ENCODE results near the gene BRWD1. TPM values are rescaled to one million over a fixed set of nuclear protein-coding genes. Genes with fewer than 3 reads are reported as not detected.

The BRWD1 gene
- polyA plus RNA-seq, 3 donors, result 12.1 to 16.8 (median 12.7) TPM

- H3K27ac Mint-ChIP-seq, result no peak overlapping the region
- Histone ChIP-seq H3K36me3 (replicated peaks in 1 of 2; ENCODE audit: control insufficient read depth in 1 of 2, insufficient read depth in 2 of 2, low read length in 2 of 2) (peaks cover 91 to 98% of the 10 kb centered on the region in 2 donors), H3K4me2 (replicated peaks; ENCODE audit: extremely low read depth, low read length, poor library complexity, severe bottlenecking) (no peak overlapping the region), H3K4me1 (ENCODE audit: control insufficient read depth in 1 of 2, insufficient read depth in 2 of 2, low read length in 2 of 2) (no peaks in the 10 kb centered on the region), H3K9me3 (replicated peaks in 1 of 2; ENCODE audit: control insufficient read depth in 1 of 2, insufficient read depth in 1 of 2, low read length in 2 of 2) (no peaks in the 10 kb centered on the region), H3K79me2 (ENCODE audit: insufficient read depth, low read length) (no peaks in the 10 kb centered on the region), H3K27ac (ENCODE audit: low read depth in 1 of 2, low read length in 2 of 2) (no peak overlapping the region), H3K27me3 (ENCODE audit: control insufficient read depth in 2 of 2, insufficient read depth in 2 of 2, low read length in 2 of 2) (no peaks in the 10 kb centered on the region), H3K9ac (ENCODE audit: insufficient read depth, low read length, poor library complexity, severe bottlenecking) (no peak overlapping the region), H2AFZ (ENCODE audit: insufficient read depth, low read depth, low read length, poor library complexity, severe bottlenecking) (no peak overlapping the region), H4K20me1 (ENCODE audit: insufficient read depth, low read length) (peaks cover 2% of the 10 kb centered on the region), H3K4me3 (replicated peaks in 1 of 3; ENCODE audit: low read depth in 2 of 3, low read length in 3 of 3) (no peak overlapping the region)
- peaks cover 76 to 86% of the 10 kb centered on the region in 2 donors for H3K36me3 Mint-ChIP-seq
- H3K9me3 Mint-ChIP-seq, result no peaks in the 10 kb centered on the region
- H3K4me1 Mint-ChIP-seq, result no peaks in the 10 kb centered on the region
- no peaks in the 10 kb centered on the region for H3K27me3 Mint-ChIP-seq (ENCODE audit: low read depth in 3 of 3)
- intact Hi-C loops (cut with micrococcal nuclease), result no loop called here
- TF ChIP-seq CTCF (IDR thresholded peaks at IDR 0.05), result no peak
- DNase-seq, result no peak
- 40% methylated on average over 1 of the region's 2 CpGs for WGBS (ENCODE audit: insufficient coverage)
- H3K4me3 Mint-ChIP-seq, result no peak overlapping the region
Observed at GRCh38 chr21:39198800-39199199, 114.6 kb downstream of the BRWD1 start.

- Mint-ChIP-seq H3K27me3 (ENCODE audit: low read depth in 3 of 3) (no peaks in the 10 kb centered on the region), H3K9me3 (no peaks in the 10 kb centered on the region), H3K4me3 (no peak overlapping the region), H3K4me1 (no peaks in the 10 kb centered on the region), H3K27ac (no peak overlapping the region), H3K36me3 (peaks cover 71 to 80% of the 10 kb centered on the region in 2 donors)
- Histone ChIP-seq H3K27me3 (ENCODE audit: control insufficient read depth in 2 of 2, insufficient read depth in 2 of 2, low read length in 2 of 2) (no peaks in the 10 kb centered on the region), H3K4me1 (ENCODE audit: control insufficient read depth in 1 of 2, insufficient read depth in 2 of 2, low read length in 2 of 2) (no peaks in the 10 kb centered on the region), H3K4me3 (replicated peaks in 1 of 3; ENCODE audit: low read depth in 2 of 3, low read length in 3 of 3) (no peak overlapping the region), H3K79me2 (ENCODE audit: insufficient read depth, low read length) (no peaks in the 10 kb centered on the region), H3K9me3 (replicated peaks in 1 of 2; ENCODE audit: control insufficient read depth in 1 of 2, insufficient read depth in 1 of 2, low read length in 2 of 2) (no peaks in the 10 kb centered on the region), H3K9ac (ENCODE audit: insufficient read depth, low read length, poor library complexity, severe bottlenecking) (no peak overlapping the region), H2AFZ (ENCODE audit: insufficient read depth, low read depth, low read length, poor library complexity, severe bottlenecking) (no peak overlapping the region), H3K4me2 (replicated peaks; ENCODE audit: extremely low read depth, low read length, poor library complexity, severe bottlenecking) (no peak overlapping the region), H3K36me3 (replicated peaks in 1 of 2; ENCODE audit: control insufficient read depth in 1 of 2, insufficient read depth in 2 of 2, low read length in 2 of 2) (peaks cover 92 to 100% of the 10 kb centered on the region in 2 donors), H3K27ac (ENCODE audit: low read depth in 1 of 2, low read length in 2 of 2) (no peak overlapping the region), H4K20me1 (ENCODE audit: insufficient read depth, low read length) (peaks cover 2% of the 10 kb centered on the region)
- TF ChIP-seq CTCF (IDR thresholded peaks at IDR 0.05), result no peak
- intact Hi-C loops (cut with micrococcal nuclease), result no loop called here
- WGBS (ENCODE audit: insufficient coverage), result 100% methylated on average over 1 of the region's 5 CpGs
- no peak for DNase-seq
Observed at GRCh38 chr21:39197448-39198233, 115.8 kb downstream of the BRWD1 start.

Measured in CD14-positive monocyte (primary cell).